ENCODE results near the gene HDAC7. TPM values are rescaled to one million over a fixed set of nuclear protein-coding genes. Genes with fewer than 3 reads are reported as not detected.

The HDAC7 gene
- total RNA-seq, 6 experiments from 2014 or later, result 104 to 120 (median 108) TPM

DNA sequence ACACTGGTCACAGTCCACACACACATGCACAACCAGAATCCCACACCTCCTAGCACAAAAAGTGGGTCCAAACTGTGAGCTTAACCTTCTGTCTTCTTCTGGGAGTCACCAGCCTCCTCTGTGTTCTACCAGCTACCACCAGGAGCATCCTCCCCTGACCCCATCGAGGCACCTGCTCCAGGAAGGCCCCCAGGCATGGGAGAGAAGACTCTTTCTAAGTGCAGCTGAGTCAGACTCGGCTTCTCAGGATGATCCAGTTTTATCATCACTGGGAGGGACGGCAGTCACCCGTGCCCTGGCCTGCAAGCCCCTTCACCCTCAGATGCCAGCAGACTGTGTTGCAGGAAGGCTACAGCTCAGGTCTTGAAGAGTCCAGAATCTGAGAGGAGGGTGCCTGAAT lies 86.6 kb downstream of the HDAC7 start:
- H3K9me3 Mint-ChIP-seq, result no peaks in the 10 kb centered on the region
- peaks cover 40% of the 10 kb centered on the region for H3K4me1 Mint-ChIP-seq (ENCODE audit: low read depth)
- peaks cover 5% of the 10 kb centered on the region for H3K27me3 Mint-ChIP-seq (ENCODE audit: insufficient read depth)
- no peak overlapping the region for H3K4me3 Mint-ChIP-seq
- DNase-seq, result no peak
- no peaks in the 10 kb centered on the region for H3K36me3 Mint-ChIP-seq (ENCODE audit: low read depth)
- TF ChIP-seq, protein P1, sequence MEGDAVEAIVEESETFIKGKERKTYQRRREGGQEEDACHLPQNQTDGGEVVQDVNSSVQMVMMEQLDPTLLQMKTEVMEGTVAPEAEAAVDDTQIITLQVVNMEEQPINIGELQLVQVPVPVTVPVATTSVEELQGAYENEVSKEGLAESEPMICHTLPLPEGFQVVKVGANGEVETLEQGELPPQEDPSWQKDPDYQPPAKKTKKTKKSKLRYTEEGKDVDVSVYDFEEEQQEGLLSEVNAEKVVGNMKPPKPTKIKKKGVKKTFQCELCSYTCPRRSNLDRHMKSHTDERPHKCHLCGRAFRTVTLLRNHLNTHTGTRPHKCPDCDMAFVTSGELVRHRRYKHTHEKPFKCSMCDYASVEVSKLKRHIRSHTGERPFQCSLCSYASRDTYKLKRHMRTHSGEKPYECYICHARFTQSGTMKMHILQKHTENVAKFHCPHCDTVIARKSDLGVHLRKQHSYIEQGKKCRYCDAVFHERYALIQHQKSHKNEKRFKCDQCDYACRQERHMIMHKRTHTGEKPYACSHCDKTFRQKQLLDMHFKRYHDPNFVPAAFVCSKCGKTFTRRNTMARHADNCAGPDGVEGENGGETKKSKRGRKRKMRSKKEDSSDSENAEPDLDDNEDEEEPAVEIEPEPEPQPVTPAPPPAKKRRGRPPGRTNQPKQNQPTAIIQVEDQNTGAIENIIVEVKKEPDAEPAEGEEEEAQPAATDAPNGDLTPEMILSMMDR (IDR thresholded peaks at IDR 0.05), result no peak
- no peak overlapping the region for H3K27ac Mint-ChIP-seq

Other genes with a start within 250 kb of the HDAC7 start
- gene RPAP3, start 113.9 kb downstream of the HDAC7 start, total RNA-seq (2021; fragmentation: NEBNext Ultra II Directional; extraction: Animal tissue kit (Norgen Biotek cat#: 25700)), result 10 to 100 TPM; 26.3 to 43.4 (median 39.0) TPM
- under 1 TPM in 1 of 6 experiments, not detected in 5; 0.11 TPM for gene ENDOU, start 94.4 kb downstream of the HDAC7 start, total RNA-seq (2021; fragmentation: NEBNext Ultra II Directional; extraction: Animal tissue kit (Norgen Biotek cat#: 25700))
- gene RAPGEF3, start 61.0 kb downstream of the HDAC7 start, total RNA-seq (2021; fragmentation: NEBNext Ultra II Directional; extraction: Animal tissue kit (Norgen Biotek cat#: 25700)), result 1 to 10 TPM; 2.0 to 4.1 (median 3.1) TPM
- gene SLC48A1, start 46.7 kb downstream of the HDAC7 start, total RNA-seq (2021; fragmentation: NEBNext Ultra II Directional; extraction: Animal tissue kit (Norgen Biotek cat#: 25700)), result 10 to 100 TPM; 18.8 to 24.5 (median 21.0) TPM
- 10 to 100 TPM in 3 of 6 experiments, 1 to 10 TPM in 3; 8.4 to 14.8 (median 10.1) TPM for gene VDR, start 85.1 kb upstream of the HDAC7 start, total RNA-seq (2021; fragmentation: NEBNext Ultra II Directional; extraction: Animal tissue kit (Norgen Biotek cat#: 25700))
- gene TMEM106C, start 143.7 kb upstream of the HDAC7 start, total RNA-seq (2021; fragmentation: NEBNext Ultra II Directional; extraction: Animal tissue kit (Norgen Biotek cat#: 25700)), result 100 to 1,000 TPM in 5 of 6 experiments, 10 to 100 TPM in 1; 87.8 to 123 (median 107) TPM
- not detected for gene COL2A1, start 184.6 kb upstream of the HDAC7 start, total RNA-seq (2021; fragmentation: NEBNext Ultra II Directional; extraction: Animal tissue kit (Norgen Biotek cat#: 25700))

Measured in HFFc6 (cell line).